GM12878 (cell line): ENCODE results near the gene SMIM1. TPM values are rescaled to one million over a fixed set of nuclear protein-coding genes. Genes with fewer than 3 reads are reported as not detected.

ENCODE experiments used
- ATAC-seq: fragments of 200-7000 bp; cut with Tn5 transposase; 3 replicates; pipeline ENCODE4 v1.9.1; 2020; ENCODE audit warnings: mild to moderate bottlenecking, moderate library complexity
- BruUV-seq: library from RNA; stranded (reverse); fragments of 400-500 nt; replicated peaks from 2 replicates; lab custom pipeline; 2021; lab: Mats Ljungman, UMichigan
- CTCF ChIA-PET: fragments of 300-600 bp; sonication (Branson Sonifier 250); formaldehyde crosslinking; extraction: SDS; loops from one replicate; lab custom pipeline; 2021; ENCODE audit warnings: inconsistent platforms; lab: Yijun Ruan, JAX
- POLR2A ChIA-PET: fragments of 350-600 bp; formaldehyde crosslinking; extraction: SDS; loops from one replicate; lab custom pipeline; 2021; ENCODE audit warnings: inconsistent platforms; lab: Charles Lee
- RAD21 ChIA-PET: fragments of 300-600 bp; sonication (Branson Sonifier 250); formaldehyde crosslinking; loops from one replicate; lab custom pipeline; 2023; ENCODE audit warnings: antibody characterized with exemption; ENCODE audit not compliant: unreplicated experiment; lab: Charles Lee
- SMC1A ChIA-PET: fragments of 300-600 bp; sonication (Branson Sonifier 250); formaldehyde crosslinking; loops from one replicate; lab custom pipeline; 2023; ENCODE audit not compliant: unreplicated experiment, uncharacterized antibody; lab: Charles Lee
- DNase-seq: peaks from one replicate; pipeline ENCODE4 v3.0.0-alpha.2; 2011; ENCODE audit warnings: low read depth, low spot score
- FAIRE-seq: peaks from 3 replicates; lab custom pipeline; 2011; peaks lifted over from hg19 to GRCh38; lab: Jason Lieb, UNC
- H2AFZ ChIP-seq: 2 replicates; pipeline ENCODE4 v1.6.0; 2011; ENCODE audit warnings: low read depth, low read length, control low read depth; ENCODE audit not compliant: control insufficient read depth
- H3K27ac ChIP-seq: 2 replicates; pipeline ENCODE4 v1.5.1; 2011; ENCODE audit warnings: control low read depth; ENCODE audit not compliant: control insufficient read depth, insufficient read depth
- H3K27me3 ChIP-seq, 2 experiments: replicated peaks in 1 of 2; 2 replicates each; pipeline versions ENCODE4 v1.6.0 to v1.6.1; 2011; ENCODE audit warnings: low read length in 1 of 2; ENCODE audit not compliant: control insufficient read depth in 2 of 2, insufficient read depth in 2 of 2
- H3K36me3 ChIP-seq, 2 experiments: 2 replicates each; pipeline ENCODE4 v1.5.1; 2011; ENCODE audit warnings: low read length in 1 of 2; ENCODE audit not compliant: control insufficient read depth in 2 of 2, insufficient read depth in 2 of 2
- H3K4me1 ChIP-seq: 2 replicates; pipeline ENCODE4 v1.6.1; 2011; ENCODE audit warnings: mild to moderate bottlenecking, low read length, moderate library complexity, mixed read lengths; ENCODE audit not compliant: control insufficient read depth, insufficient read depth
- H3K4me2 ChIP-seq: 2 replicates; pipeline ENCODE4 v1.6.0; 2011; ENCODE audit warnings: control low read depth; ENCODE audit not compliant: control insufficient read depth, insufficient read depth
- H3K4me3 ChIP-seq: fragments of 200-600 bp; sonication (generic); 2 replicates; pipeline ENCODE4 v1.5.1; 2016
- H3K79me2 ChIP-seq: 2 replicates; pipeline ENCODE4 v1.6.0; 2011; ENCODE audit warnings: low read length; ENCODE audit not compliant: control insufficient read depth, insufficient read depth
- H3K9ac ChIP-seq: 2 replicates; pipeline ENCODE4 v1.8.0; 2011; ENCODE audit warnings: low read length, control low read depth, mixed read lengths; ENCODE audit not compliant: control insufficient read depth, insufficient read depth
- H3K9me3 ChIP-seq: replicated peaks from 3 replicates; pipeline ENCODE4 v1.5.1; 2011; ENCODE audit warnings: mild to moderate bottlenecking, low read length; ENCODE audit not compliant: control insufficient read depth, insufficient read depth
- H4K20me1 ChIP-seq: 2 replicates; pipeline ENCODE4 v1.6.0; 2011; ENCODE audit not compliant: control insufficient read depth, insufficient read depth
- E4F1 ChIP-seq: fragments of 450-650 bp; IDR thresholded peaks from 2 replicates; pipeline ENCODE4 v1.6.1; 2018; ENCODE audit warnings: borderline replicate concordance, mild to moderate bottlenecking; ENCODE audit not compliant: partially characterized antibody
- GABPA ChIP-seq: IDR thresholded peaks from 2 replicates; pipeline ENCODE4 v1.6.1; 2014; ENCODE audit warnings: antibody characterized with exemption, low read depth, mild to moderate bottlenecking, inconsistent platforms
- IRF4 ChIP-seq: IDR thresholded peaks from 2 replicates; pipeline ENCODE4 v1.6.1; 2011; ENCODE audit warnings: low read depth, low read length
- MAX ChIP-seq: IDR thresholded peaks from 2 replicates; pipeline ENCODE4 v1.6.1; 2012; ENCODE audit warnings: low read depth, low read length, improper control_type of control experiment
- PAX5 ChIP-seq: IDR thresholded peaks from 2 replicates; pipeline ENCODE4 v1.6.1; 2011; ENCODE audit warnings: low read depth, low read length, borderline replicate concordance
- PML ChIP-seq: IDR thresholded peaks from 2 replicates; pipeline ENCODE4 v1.6.1; 2012; ENCODE audit warnings: low read length, inconsistent platforms
- RFX5 ChIP-seq: IDR thresholded peaks from 2 replicates; pipeline ENCODE4 v1.6.1; 2011; ENCODE audit warnings: low read depth, low read length, improper control_type of control experiment
- SMC3 ChIP-seq: IDR thresholded peaks from 2 replicates; pipeline ENCODE4 v1.6.1; 2011; ENCODE audit warnings: low read length, improper control_type of control experiment, borderline replicate concordance
- TAF1 ChIP-seq: IDR thresholded peaks from 2 replicates; pipeline ENCODE4 v1.6.1; 2011; ENCODE audit warnings: mild to moderate bottlenecking, low read depth, low read length, borderline replicate concordance
- TBL1XR1 ChIP-seq: IDR thresholded peaks from 2 replicates; pipeline ENCODE4 v1.6.1; 2012; ENCODE audit warnings: low read depth, low read length, improper control_type of control experiment
- WRNIP1 ChIP-seq: IDR thresholded peaks from 2 replicates; pipeline ENCODE4 v1.6.1; 2011; ENCODE audit warnings: low read depth, low read length, improper control_type of control experiment, borderline replicate concordance
- ZBED1 ChIP-seq: IDR thresholded peaks from 2 replicates; pipeline ENCODE4 v1.6.1; 2016; ENCODE audit warnings: borderline replicate concordance
- ZBTB4 ChIP-seq: fragments of 450-650 bp; formaldehyde crosslinking; IDR thresholded peaks from 2 replicates; pipeline ENCODE4 v1.4.0; 2022; ENCODE audit warnings: mild to moderate bottlenecking, moderate library complexity
- WGBS: methylation state at CpG from one replicate; pipeline ENCODE4 v1.1.6; 2016; ENCODE audit warnings: low lambda C conversion rate; ENCODE audit not compliant: insufficient replicate concordance, insufficient coverage; ENCODE audit errors: missing lambda C conversion rate; 5-methylcytosine and 5-hydroxymethylcytosine counted together
- in situ Hi-C: fragments of 300-500 bp; cut with MboI; formaldehyde crosslinking; loops from 9 replicates; pipeline ENCODE4 v1.14.3; 2018; ENCODE audit warnings: mixed read lengths
- intact Hi-C: fragments of 100-400 bp; cut with micrococcal nuclease; formaldehyde crosslinking; loops from one replicate; pipeline ENCODE4 v1.14.2; 2022; ENCODE audit not compliant: unreplicated experiment
- polyA plus RNA-seq, 11 experiments: library from polyadenylated mRNA; depleted of rRNA in 4 of 11; unstranded in 6 of 11; stranded (reverse) in 5 of 11; fragments of >200 nt; fragmentation: Nextera tagmentation in 4 of 11; fragmentation: Illumina TruSeq in 1 of 11; extraction: Ambion mirVana in 4 of 11; extraction: Trizol in 1 of 11; gene quantifications; 1 replicate in 1 of 11; 2 replicates in 10 of 11; pipeline versions ENCODE4 v1.2.1 to v1.2.3, GENCODE V29; 2011 to 2016; ENCODE audit warnings: inconsistent platforms in 2 of 11, missing spikeins in 2 of 11, low read depth in 1 of 11
- total RNA-seq, 4 experiments: library from RNA; depleted of rRNA in 3 of 4; stranded (reverse); fragments of >200 nt in 3 of 4; fragmentation: Illumina TruSeq in 1 of 4; extraction: Trizol in 1 of 4; gene quantifications; 2 replicates each; pipeline versions ENCODE4 v1.2.1 to v1.2.3, GENCODE V29; 2013 to 2021
- TF ChIP-seq, protein P1 (sequence below): fragments of 450-650 bp; formaldehyde crosslinking; IDR thresholded peaks from 2 replicates; pipeline ENCODE4 v1.4.0; 2020; ENCODE audit warnings: mild to moderate bottlenecking, moderate library complexity

Gene SMIM1
- total and polyA plus RNA-seq, 10 of the 15 experiments (the other 5 are each of a cell fraction or from before 2014, with no cell fraction given) = 0.30 to 0.37 TPM; not detected in 8

DNA sequence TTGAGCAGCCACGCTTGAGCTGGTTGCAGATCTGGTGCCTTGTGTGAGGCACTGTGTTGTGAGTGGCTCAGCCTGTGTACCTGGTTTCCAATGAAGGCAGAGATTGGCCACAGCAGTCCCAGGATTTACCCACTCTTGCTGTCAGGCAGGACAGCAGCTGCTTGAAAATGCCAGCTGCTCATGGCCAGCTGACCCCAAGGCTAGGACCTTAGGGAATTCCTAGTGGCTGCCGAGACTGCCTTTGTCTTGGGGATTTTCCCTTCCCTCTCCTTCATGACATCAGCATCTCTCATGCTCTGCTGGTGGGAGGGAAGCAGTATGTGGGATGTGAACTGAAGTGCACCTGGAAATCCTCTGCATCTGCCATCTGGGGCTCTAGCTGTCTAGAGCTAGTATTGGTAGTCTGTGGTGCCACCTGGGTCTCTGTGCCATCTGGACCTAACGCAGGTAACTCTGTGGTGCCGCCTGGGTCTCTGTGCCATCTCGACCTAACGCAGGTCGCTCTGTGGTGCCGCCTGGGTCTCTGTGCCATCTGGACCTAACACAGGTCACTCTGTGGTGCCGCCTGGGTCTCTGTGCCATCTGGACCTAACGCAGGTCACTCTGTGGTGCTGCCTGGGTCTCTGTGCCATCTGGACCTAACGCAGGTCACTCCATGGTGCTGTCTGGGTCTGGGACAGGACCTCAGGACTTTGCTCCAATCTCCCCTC lies 27.6 kb downstream of the SMIM1 start:
- no peak overlapping the region for H3K4me3 ChIP-seq
- WGBS = 71% methylated on average over 11 of the region's 11 CpGs
- no peaks in the 10 kb centered on the region for H3K27me3 ChIP-seq
- no peak for FAIRE-seq
- in situ Hi-C loops (no loop called here), intact Hi-C loops (loop anchor here (5.0 kb wide), 1 partner anchor 102 kb away; the partner anchor contains the start of gene C1orf174)
- H3K4me2 ChIP-seq = no peak overlapping the region
- CTCF ChIA-PET = interaction anchor here (1.4 kb wide), 1 partner anchor 24 kb away, joined by 4 read pairs; no protein-coding TSS in a partner anchor
- SMC1A ChIA-PET = no interaction called here
- POLR2A ChIA-PET = no interaction called here
- peaks cover 3% of the 10 kb centered on the region; the same call in 2 of the 3 replicates for H3K9me3 ChIP-seq
- H3K79me2 ChIP-seq = peaks cover 11% of the 10 kb centered on the region
- ATAC-seq = no peak
- no peaks in the 10 kb centered on the region for H3K36me3 ChIP-seq
- peaks cover 11% of the 10 kb centered on the region for H3K4me1 ChIP-seq
- RAD21 ChIA-PET = no interaction called here
- no peaks in the 10 kb centered on the region for H4K20me1 ChIP-seq
- DNase-seq = no peak
- H3K27ac ChIP-seq = no peak overlapping the region; the same call in 1 of the 2 replicates
- no peak overlapping the region for H3K9ac ChIP-seq
- BruUV-seq = no TSS peak
- no peak overlapping the region for H2AFZ ChIP-seq
- TF ChIP-seq PAX5 (no peak), SMC3 (no peak), PML (no peak), IRF4 (no peak), ZBTB4 (CRISPR knock-in tag) (no peak), WRNIP1 (no peak), E4F1 (no peak), GABPA (no peak), TBL1XR1 (no peak), MAX (no peak), ZBED1 (no peak), TAF1 (no peak), RFX5 (no peak)
- TF ChIP-seq, protein P1, sequence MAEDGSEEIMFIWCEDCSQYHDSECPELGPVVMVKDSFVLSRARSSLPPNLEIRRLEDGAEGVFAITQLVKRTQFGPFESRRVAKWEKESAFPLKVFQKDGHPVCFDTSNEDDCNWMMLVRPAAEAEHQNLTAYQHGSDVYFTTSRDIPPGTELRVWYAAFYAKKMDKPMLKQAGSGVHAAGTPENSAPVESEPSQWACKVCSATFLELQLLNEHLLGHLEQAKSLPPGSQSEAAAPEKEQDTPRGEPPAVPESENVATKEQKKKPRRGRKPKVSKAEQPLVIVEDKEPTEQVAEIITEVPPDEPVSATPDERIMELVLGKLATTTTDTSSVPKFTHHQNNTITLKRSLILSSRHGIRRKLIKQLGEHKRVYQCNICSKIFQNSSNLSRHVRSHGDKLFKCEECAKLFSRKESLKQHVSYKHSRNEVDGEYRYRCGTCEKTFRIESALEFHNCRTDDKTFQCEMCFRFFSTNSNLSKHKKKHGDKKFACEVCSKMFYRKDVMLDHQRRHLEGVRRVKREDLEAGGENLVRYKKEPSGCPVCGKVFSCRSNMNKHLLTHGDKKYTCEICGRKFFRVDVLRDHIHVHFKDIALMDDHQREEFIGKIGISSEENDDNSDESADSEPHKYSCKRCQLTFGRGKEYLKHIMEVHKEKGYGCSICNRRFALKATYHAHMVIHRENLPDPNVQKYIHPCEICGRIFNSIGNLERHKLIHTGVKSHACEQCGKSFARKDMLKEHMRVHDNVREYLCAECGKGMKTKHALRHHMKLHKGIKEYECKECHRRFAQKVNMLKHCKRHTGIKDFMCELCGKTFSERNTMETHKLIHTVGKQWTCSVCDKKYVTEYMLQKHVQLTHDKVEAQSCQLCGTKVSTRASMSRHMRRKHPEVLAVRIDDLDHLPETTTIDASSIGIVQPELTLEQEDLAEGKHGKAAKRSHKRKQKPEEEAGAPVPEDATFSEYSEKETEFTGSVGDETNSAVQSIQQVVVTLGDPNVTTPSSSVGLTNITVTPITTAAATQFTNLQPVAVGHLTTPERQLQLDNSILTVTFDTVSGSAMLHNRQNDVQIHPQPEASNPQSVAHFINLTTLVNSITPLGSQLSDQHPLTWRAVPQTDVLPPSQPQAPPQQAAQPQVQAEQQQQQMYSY (CRISPR knock-in tag) = no peak
